WTC11 (cell line): Measurements from ENCODE around the gene CLCN4. TPM values are rescaled to one million over a fixed set of nuclear protein-coding genes. Genes with fewer than 3 reads are reported as not detected.

Experiments
- ATAC-seq: fragments of 200-7000 bp; cut with Tn5 transposase; 2 replicates; pipeline ENCODE4 v1.10.0; 2021; ENCODE audit warnings: mild to moderate bottlenecking, moderate library complexity
- CTCF ChIA-PET: fragments of 300-600 bp; sonication (Branson Sonifier 250); formaldehyde crosslinking; loops from one replicate; lab custom pipeline; 2021; ENCODE audit warnings: antibody characterized with exemption; lab: Charles Lee
- POLR2A ChIA-PET: fragments of 350-600 bp; sonication (Branson Sonifier 250); formaldehyde crosslinking; loops from one replicate; lab custom pipeline; 2021; ENCODE audit warnings: antibody characterized with exemption; lab: Charles Lee
- DNase-seq: peaks from one replicate; pipeline ENCODE4 v3.0.0; 2021; ENCODE audit warnings: low spot score
- H3K27ac Mint-ChIP-seq: 2 replicates; pipeline ENCODE4 v1.8.0; 2021; ENCODE audit warnings: mixed read lengths
- H3K27me3 Mint-ChIP-seq: 2 replicates; pipeline ENCODE4 v1.8.0; 2021; ENCODE audit warnings: low read depth, mild to moderate bottlenecking, moderate library complexity, mixed read lengths
- H3K36me3 Mint-ChIP-seq: 2 replicates; pipeline ENCODE4 v1.8.0; 2021; ENCODE audit warnings: mixed read lengths
- H3K4me1 Mint-ChIP-seq: 2 replicates; pipeline ENCODE4 v1.8.0; 2022; ENCODE audit warnings: mixed read lengths
- H3K4me3 Mint-ChIP-seq: 2 replicates; pipeline ENCODE4 v1.8.0; 2021; ENCODE audit warnings: mild to moderate bottlenecking, moderate library complexity, mixed read lengths
- H3K9me3 Mint-ChIP-seq: 2 replicates; pipeline ENCODE4 v1.8.0; 2021; ENCODE audit warnings: mixed read lengths
- E2F4 ChIP-seq: sonication (generic); formaldehyde crosslinking; IDR thresholded peaks from 2 replicates; pipeline ENCODE4 v1.8.1; 2022; ENCODE audit warnings: low read depth, mild to moderate bottlenecking, moderate library complexity, missing genetic modification reagents, borderline replicate concordance
- E2F5 ChIP-seq: sonication (generic); formaldehyde crosslinking; IDR thresholded peaks from 2 replicates; pipeline ENCODE4 v1.8.1; 2022; ENCODE audit warnings: mild to moderate bottlenecking, moderate library complexity, missing genetic modification reagents
- EMX1 ChIP-seq: fragments of 250-450 bp; sonication (Bioruptor Pico); IDR thresholded peaks from 2 replicates; pipeline ENCODE4 v1.8.0; 2021; ENCODE audit warnings: mild to moderate bottlenecking
- GTF2I ChIP-seq: fragments of 250-450 bp; sonication (Bioruptor Pico); conservative IDR thresholded peaks from 2 replicates; pipeline ENCODE4 v1.4.0; 2021; ENCODE audit warnings: mild to moderate bottlenecking
- IRF2 ChIP-seq: sonication (generic); formaldehyde crosslinking; IDR thresholded peaks from 2 replicates; pipeline ENCODE4 v1.8.0; 2022; ENCODE audit warnings: low read depth, missing genetic modification reagents, borderline replicate concordance
- MYBL2 ChIP-seq: sonication (generic); formaldehyde crosslinking; IDR thresholded peaks from 2 replicates; pipeline ENCODE4 v1.8.1; 2023; ENCODE audit warnings: mild to moderate bottlenecking, moderate library complexity, missing genetic modification reagents
- NR1H2 ChIP-seq: sonication (generic); formaldehyde crosslinking; IDR thresholded peaks from 2 replicates; pipeline ENCODE4 v1.9.0; 2021; ENCODE audit warnings: mild to moderate bottlenecking, moderate library complexity, missing genetic modification reagents
- RORB ChIP-seq: fragments of 250-450 bp; sonication (Bioruptor Pico); IDR thresholded peaks from 2 replicates; pipeline ENCODE4 v1.9.0; 2021; ENCODE audit warnings: mild to moderate bottlenecking
- SP1 ChIP-seq: sonication (generic); formaldehyde crosslinking; conservative IDR thresholded peaks from 2 replicates; pipeline ENCODE4 v1.8.1; 2022; ENCODE audit warnings: missing genetic modification reagents
- TEAD4 ChIP-seq: sonication (generic); formaldehyde crosslinking; IDR thresholded peaks from 2 replicates; pipeline ENCODE4 v1.8.0; 2022; ENCODE audit warnings: mild to moderate bottlenecking, missing genetic modification reagents
- ZBTB21 ChIP-seq: sonication (generic); formaldehyde crosslinking; IDR thresholded peaks from 2 replicates; pipeline ENCODE4 v1.8.1; 2023; ENCODE audit warnings: mild to moderate bottlenecking, missing genetic modification reagents, borderline replicate concordance
- ZNF396 ChIP-seq: fragments of 250-450 bp; sonication (Bioruptor Pico); IDR thresholded peaks from 2 replicates; pipeline ENCODE4 v1.8.0; 2021; ENCODE audit warnings: mild to moderate bottlenecking, moderate library complexity, borderline replicate concordance
- total RNA-seq: library from RNA; stranded (reverse); gene quantifications from 3 replicates; pipeline ENCODE4 v1.2.3, GENCODE V29; 2021
- TF ChIP-seq, protein P1 (sequence below): sonication (generic); formaldehyde crosslinking; IDR thresholded peaks from 2 replicates; pipeline ENCODE4 v1.8.1; 2023; ENCODE audit warnings: mild to moderate bottlenecking, missing genetic modification reagents, borderline replicate concordance
- TF ChIP-seq, protein P2 (sequence below): sonication (generic); formaldehyde crosslinking; IDR thresholded peaks from 2 replicates; pipeline ENCODE4 v1.8.0; 2022; ENCODE audit warnings: missing genetic modification reagents
- TF ChIP-seq, protein P3 (sequence below): sonication (generic); formaldehyde crosslinking; IDR thresholded peaks from 2 replicates; pipeline ENCODE4 v1.8.1; 2023; ENCODE audit warnings: mild to moderate bottlenecking, missing genetic modification reagents, moderate library complexity
- TF ChIP-seq, protein P4 (sequence below): fragments of 250-450 bp; sonication (Bioruptor Pico); IDR thresholded peaks from 2 replicates; pipeline ENCODE4 v1.9.0; 2021; ENCODE audit warnings: mild to moderate bottlenecking
- TF ChIP-seq, protein P5 (sequence below): sonication (generic); formaldehyde crosslinking; IDR thresholded peaks from 2 replicates; pipeline ENCODE4 v1.8.0; 2023; ENCODE audit warnings: missing genetic modification reagents
- TF ChIP-seq, protein P6 (sequence below): sonication (generic); formaldehyde crosslinking; IDR thresholded peaks from 2 replicates; pipeline ENCODE4 v1.8.1; 2023; ENCODE audit warnings: mild to moderate bottlenecking, missing genetic modification reagents

CLCN4 gene
- total RNA-seq, 1 experiment from 2014 or later: 8.9 TPM

DNA sequence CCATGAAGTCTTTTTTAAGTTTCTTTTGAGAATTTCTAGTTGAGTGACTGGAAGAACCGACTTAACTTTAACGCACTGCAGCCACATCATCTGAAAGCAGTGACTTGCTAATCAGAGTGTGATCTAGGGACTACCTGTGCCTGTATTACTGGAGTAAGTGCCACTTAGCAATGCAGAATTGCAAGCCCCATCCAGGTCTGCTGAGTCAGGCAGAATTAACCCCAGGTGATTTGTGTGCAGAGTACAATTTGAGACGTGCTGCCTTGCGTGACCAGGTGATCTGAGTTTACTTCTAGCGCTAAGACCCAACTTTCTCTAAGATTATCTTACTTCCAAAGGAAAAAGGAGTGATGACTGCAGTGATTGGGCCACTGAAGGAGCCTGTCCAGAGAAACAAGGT, 85.3 kb downstream of the CLCN4 start (continued):
- TF ChIP-seq, protein P1, sequence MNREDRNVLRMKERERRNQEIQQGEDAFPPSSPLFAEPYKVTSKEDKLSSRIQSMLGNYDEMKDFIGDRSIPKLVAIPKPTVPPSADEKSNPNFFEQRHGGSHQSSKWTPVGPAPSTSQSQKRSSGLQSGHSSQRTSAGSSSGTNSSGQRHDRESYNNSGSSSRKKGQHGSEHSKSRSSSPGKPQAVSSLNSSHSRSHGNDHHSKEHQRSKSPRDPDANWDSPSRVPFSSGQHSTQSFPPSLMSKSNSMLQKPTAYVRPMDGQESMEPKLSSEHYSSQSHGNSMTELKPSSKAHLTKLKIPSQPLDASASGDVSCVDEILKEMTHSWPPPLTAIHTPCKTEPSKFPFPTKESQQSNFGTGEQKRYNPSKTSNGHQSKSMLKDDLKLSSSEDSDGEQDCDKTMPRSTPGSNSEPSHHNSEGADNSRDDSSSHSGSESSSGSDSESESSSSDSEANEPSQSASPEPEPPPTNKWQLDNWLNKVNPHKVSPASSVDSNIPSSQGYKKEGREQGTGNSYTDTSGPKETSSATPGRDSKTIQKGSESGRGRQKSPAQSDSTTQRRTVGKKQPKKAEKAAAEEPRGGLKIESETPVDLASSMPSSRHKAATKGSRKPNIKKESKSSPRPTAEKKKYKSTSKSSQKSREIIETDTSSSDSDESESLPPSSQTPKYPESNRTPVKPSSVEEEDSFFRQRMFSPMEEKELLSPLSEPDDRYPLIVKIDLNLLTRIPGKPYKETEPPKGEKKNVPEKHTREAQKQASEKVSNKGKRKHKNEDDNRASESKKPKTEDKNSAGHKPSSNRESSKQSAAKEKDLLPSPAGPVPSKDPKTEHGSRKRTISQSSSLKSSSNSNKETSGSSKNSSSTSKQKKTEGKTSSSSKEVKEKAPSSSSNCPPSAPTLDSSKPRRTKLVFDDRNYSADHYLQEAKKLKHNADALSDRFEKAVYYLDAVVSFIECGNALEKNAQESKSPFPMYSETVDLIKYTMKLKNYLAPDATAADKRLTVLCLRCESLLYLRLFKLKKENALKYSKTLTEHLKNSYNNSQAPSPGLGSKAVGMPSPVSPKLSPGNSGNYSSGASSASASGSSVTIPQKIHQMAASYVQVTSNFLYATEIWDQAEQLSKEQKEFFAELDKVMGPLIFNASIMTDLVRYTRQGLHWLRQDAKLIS: no peak

DNA sequence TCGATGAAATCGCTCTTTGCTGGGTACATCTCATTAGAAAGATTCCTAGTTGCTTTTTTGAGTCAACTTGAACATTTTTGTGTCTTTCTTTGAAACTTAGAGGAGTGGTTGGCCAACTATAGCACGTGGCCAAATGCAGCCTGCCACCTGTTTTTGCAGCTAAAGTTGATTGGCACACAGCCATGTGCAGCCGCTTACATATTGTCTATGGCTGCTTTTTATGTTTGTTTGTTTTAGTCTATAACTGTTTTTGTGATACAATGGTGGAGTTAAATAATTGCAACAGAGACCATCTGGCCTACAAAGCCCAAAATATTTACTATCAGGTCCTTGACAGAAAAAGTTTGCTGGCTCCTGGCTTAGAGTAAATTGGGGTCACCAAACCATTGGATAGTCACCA, 86.3 kb downstream of the CLCN4 start:
- no peaks in the 10 kb centered on the region for H3K4me1 Mint-ChIP-seq

More for the DNA sequence above, 86.3 kb downstream of the CLCN4 start:
- Mint-ChIP-seq H3K27ac (no peak overlapping the region), H3K36me3 (no peaks in the 10 kb centered on the region), H3K9me3 (no peaks in the 10 kb centered on the region), H3K27me3 (no peaks in the 10 kb centered on the region)
- DNase-seq: no peak
- TF ChIP-seq TEAD4 (CRISPR knock-in tag) (no peak), ZBTB21 (CRISPR knock-in tag) (no peak), SP1 (CRISPR knock-in tag) (no peak), ZNF396 (CRISPR knock-in tag) (no peak), RORB (CRISPR knock-in tag) (no peak), EMX1 (CRISPR knock-in tag) (no peak), GTF2I (no peak), E2F4 (no peak), NR1H2 (CRISPR knock-in tag) (no peak), MYBL2 (no peak), IRF2 (CRISPR knock-in tag) (no peak), E2F5 (CRISPR knock-in tag) (no peak)
- TF ChIP-seq, protein P2, sequence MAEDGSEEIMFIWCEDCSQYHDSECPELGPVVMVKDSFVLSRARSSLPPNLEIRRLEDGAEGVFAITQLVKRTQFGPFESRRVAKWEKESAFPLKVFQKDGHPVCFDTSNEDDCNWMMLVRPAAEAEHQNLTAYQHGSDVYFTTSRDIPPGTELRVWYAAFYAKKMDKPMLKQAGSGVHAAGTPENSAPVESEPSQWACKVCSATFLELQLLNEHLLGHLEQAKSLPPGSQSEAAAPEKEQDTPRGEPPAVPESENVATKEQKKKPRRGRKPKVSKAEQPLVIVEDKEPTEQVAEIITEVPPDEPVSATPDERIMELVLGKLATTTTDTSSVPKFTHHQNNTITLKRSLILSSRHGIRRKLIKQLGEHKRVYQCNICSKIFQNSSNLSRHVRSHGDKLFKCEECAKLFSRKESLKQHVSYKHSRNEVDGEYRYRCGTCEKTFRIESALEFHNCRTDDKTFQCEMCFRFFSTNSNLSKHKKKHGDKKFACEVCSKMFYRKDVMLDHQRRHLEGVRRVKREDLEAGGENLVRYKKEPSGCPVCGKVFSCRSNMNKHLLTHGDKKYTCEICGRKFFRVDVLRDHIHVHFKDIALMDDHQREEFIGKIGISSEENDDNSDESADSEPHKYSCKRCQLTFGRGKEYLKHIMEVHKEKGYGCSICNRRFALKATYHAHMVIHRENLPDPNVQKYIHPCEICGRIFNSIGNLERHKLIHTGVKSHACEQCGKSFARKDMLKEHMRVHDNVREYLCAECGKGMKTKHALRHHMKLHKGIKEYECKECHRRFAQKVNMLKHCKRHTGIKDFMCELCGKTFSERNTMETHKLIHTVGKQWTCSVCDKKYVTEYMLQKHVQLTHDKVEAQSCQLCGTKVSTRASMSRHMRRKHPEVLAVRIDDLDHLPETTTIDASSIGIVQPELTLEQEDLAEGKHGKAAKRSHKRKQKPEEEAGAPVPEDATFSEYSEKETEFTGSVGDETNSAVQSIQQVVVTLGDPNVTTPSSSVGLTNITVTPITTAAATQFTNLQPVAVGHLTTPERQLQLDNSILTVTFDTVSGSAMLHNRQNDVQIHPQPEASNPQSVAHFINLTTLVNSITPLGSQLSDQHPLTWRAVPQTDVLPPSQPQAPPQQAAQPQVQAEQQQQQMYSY (CRISPR knock-in tag): no peak
- TF ChIP-seq, protein P3, sequence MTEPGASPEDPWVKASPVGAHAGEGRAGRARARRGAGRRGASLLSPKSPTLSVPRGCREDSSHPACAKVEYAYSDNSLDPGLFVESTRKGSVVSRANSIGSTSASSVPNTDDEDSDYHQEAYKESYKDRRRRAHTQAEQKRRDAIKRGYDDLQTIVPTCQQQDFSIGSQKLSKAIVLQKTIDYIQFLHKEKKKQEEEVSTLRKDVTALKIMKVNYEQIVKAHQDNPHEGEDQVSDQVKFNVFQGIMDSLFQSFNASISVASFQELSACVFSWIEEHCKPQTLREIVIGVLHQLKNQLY: no peak
- TF ChIP-seq, protein P4, sequence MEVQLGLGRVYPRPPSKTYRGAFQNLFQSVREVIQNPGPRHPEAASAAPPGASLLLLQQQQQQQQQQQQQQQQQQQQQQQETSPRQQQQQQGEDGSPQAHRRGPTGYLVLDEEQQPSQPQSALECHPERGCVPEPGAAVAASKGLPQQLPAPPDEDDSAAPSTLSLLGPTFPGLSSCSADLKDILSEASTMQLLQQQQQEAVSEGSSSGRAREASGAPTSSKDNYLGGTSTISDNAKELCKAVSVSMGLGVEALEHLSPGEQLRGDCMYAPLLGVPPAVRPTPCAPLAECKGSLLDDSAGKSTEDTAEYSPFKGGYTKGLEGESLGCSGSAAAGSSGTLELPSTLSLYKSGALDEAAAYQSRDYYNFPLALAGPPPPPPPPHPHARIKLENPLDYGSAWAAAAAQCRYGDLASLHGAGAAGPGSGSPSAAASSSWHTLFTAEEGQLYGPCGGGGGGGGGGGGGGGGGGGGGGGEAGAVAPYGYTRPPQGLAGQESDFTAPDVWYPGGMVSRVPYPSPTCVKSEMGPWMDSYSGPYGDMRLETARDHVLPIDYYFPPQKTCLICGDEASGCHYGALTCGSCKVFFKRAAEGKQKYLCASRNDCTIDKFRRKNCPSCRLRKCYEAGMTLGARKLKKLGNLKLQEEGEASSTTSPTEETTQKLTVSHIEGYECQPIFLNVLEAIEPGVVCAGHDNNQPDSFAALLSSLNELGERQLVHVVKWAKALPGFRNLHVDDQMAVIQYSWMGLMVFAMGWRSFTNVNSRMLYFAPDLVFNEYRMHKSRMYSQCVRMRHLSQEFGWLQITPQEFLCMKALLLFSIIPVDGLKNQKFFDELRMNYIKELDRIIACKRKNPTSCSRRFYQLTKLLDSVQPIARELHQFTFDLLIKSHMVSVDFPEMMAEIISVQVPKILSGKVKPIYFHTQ (CRISPR knock-in tag): no peak
- TF ChIP-seq, protein P5, sequence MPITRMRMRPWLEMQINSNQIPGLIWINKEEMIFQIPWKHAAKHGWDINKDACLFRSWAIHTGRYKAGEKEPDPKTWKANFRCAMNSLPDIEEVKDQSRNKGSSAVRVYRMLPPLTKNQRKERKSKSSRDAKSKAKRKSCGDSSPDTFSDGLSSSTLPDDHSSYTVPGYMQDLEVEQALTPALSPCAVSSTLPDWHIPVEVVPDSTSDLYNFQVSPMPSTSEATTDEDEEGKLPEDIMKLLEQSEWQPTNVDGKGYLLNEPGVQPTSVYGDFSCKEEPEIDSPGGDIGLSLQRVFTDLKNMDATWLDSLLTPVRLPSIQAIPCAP (CRISPR knock-in tag): no peak
- TF ChIP-seq, protein P6, sequence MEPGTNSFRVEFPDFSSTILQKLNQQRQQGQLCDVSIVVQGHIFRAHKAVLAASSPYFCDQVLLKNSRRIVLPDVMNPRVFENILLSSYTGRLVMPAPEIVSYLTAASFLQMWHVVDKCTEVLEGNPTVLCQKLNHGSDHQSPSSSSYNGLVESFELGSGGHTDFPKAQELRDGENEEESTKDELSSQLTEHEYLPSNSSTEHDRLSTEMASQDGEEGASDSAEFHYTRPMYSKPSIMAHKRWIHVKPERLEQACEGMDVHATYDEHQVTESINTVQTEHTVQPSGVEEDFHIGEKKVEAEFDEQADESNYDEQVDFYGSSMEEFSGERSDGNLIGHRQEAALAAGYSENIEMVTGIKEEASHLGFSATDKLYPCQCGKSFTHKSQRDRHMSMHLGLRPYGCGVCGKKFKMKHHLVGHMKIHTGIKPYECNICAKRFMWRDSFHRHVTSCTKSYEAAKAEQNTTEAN (CRISPR knock-in tag): no peak
- TF ChIP-seq, all 79 proteins: peak for 0
- CTCF ChIA-PET: no interaction called here
- ATAC-seq: no peak
- POLR2A ChIA-PET: no interaction called here
- H3K4me3 Mint-ChIP-seq: no peak overlapping the region
